KG1 (cell line): ENCODE measurements around the gene TRPM3.

ENCODE experiments used
- DNase-seq: peaks from one replicate; lab custom pipeline; 2025; lab: John Stamatoyannopoulos, UW

The TRPM3 gene

DNA sequence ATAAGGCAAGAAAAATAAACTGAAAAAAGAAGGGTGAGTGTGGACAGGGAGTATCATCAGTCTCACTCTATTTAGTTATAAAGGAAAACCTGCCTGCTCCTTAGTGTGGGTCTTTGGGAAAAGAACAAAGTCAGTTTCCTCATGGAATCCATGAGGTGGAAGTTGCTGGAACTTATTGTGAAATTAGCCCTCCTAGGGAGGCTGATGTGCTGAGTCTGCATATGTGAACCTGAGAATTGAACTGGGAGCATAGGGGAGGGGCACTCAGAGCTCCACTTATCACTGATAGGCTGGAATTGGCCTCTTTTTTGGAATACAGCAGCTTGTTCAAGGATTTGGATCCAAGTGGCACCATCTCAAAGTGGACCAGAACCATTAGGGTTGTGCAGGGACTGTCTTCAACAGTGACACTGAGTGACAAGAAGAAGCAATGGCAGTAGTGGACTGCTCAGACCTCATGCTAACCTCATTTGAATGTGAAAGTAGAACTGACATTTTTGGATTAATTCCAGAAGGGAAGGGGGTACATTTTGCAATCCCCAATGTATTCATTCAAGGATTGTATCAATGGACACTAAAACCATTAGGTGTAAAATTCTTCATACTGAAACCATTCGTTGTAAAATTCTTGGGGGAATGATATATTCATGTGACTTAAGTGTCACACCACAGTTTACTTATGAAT, 603.4 kb downstream of the TRPM3 start:
- DNase-seq = no peak

GRCh38 chr9:70514273-70514672, 607.1 kb downstream of the TRPM3 start:
- DNase-seq = no peak

- DNase-seq = no peak
Observed at GRCh38 chr9:70511858-70512257, 609.6 kb downstream of the TRPM3 start.

GRCh38 chr9:70510157-70510770, 611.2 kb downstream of the TRPM3 start:
- no peak for DNase-seq

- DNase-seq = no peak
Observed at GRCh38 chr9:70506159-70506558, 615.3 kb downstream of the TRPM3 start.

- no peak for DNase-seq
Observed at GRCh38 chr9:70504834-70505233, 616.6 kb downstream of the TRPM3 start.

DNA sequence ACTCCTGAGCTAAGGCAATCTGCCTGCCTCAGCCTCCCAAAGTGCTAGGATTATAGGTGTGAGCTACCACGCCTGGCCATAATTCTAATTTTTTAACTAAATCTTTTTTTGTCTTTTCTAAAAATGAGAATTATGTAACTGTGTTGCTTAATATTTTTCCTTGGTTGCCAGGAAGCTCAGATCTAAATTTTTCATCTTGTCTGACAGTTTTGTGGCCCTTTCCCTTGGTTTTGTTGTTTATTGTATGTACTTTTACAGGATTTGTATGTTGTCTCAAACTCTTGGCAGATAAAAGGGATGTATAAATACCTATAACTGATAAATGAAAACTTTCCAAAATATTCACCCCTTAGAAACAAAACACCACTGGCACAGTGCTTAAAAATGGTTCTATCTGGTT, 618.7 kb downstream of the TRPM3 start:
- DNase-seq = no peak

DNA sequence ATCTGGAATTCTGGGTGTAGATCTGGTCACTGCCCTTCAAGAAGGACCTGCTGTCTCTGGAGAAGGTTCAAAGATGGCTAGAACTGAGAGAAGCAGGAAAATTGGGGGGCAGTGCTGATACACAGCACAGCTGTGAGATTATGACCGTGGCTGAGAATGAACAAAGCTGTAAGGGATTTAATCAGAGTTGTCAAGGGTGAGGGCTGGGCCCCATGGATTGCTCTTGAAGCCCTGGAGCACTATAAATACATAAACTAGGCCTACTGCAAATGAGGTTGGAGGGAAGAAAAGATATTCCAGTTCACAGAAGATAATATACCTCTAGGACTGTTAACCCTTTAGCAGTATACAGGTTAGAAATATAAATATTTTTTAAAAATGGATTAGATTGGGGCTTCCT, 620.6 kb downstream of the TRPM3 start:
- no peak for DNase-seq

- DNase-seq = no peak
Observed at GRCh38 chr9:70499621-70500020, 621.8 kb downstream of the TRPM3 start.

DNA sequence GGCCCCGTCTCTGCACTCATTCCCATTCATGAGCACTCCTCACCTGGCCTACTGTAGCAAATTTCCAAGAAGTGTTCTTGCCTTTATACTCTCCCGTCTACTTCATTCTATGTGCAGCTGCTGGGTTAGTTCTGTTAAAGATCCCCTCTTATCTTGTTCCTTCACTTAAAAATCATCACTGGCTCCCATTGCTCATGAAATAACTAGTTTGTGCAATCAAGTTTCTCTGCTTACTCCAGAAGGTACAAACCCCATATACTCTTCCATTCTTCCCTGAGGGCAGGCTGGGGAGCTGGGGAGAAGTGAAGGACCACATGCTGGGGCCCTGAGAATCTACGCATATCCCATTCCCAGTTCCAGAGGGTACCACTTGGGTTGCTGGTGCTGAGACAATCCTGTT, 622.6 kb downstream of the TRPM3 start:
- DNase-seq = no peak

DNA sequence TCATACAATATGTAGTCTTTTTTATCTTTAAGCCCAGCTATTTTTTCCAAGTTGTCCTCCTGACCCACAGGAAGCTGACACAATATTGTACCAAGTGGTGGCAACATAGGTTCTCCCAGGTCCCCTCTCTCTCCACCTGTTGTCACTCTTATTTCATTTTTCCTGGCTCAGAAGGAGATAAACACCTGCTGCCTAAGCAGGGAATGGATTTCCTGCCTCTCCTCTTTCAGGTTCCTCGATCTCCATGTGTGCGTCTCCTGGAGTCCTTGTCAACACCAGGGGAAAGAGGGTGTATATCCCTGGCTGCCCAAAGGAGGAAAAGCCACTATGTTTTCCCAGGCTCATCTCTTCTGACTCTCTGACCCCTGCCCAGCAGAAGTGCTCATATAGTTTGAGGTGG, 625.2 kb downstream of the TRPM3 start:
- DNase-seq = no peak

GRCh38 chr9:70495514-70495913, 625.9 kb downstream of the TRPM3 start:
- DNase-seq = no peak

DNA sequence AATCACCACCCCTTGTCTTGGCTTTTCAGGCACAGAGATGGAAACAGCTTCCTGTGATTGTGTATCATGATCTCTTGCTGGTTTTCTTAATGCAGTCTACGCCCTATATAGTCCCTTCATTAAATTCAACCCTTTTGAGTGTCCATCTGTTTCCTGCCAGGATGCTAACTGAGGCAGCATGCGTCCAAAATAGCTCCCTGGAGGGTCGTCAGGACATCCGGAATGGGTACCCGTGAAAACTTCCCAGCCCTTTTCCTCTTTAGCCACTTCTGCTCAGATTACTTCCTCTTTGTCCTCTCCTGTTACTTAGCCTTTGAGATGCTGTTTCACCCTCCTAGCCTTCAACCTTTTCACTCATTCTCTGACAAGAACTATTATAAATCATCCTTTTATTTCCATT, 627.2 kb downstream of the TRPM3 start:
- DNase-seq = no peak

DNA sequence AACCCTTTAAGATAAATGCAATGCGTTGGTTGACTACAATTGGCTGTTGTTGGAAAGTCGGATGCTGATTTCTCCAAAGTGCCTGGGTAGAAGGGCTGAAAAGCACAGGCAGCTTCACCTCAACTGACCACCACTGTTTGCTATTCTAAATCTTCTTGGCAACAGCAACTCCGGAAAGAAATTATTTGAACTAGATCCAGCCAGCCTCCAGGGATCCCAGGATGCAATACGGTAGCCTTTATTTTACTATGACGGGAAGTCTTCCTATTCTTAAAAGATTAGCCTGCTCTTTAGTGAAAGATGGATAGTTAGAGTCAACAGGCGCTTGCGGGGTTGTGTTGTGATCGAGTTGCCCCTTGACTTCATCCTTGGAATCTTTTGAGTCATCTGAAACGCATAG, 628.4 kb downstream of the TRPM3 start:
- no peak for DNase-seq

GRCh38 chr9:70492319-70492777, 629.1 kb downstream of the TRPM3 start:
- no peak for DNase-seq

DNA sequence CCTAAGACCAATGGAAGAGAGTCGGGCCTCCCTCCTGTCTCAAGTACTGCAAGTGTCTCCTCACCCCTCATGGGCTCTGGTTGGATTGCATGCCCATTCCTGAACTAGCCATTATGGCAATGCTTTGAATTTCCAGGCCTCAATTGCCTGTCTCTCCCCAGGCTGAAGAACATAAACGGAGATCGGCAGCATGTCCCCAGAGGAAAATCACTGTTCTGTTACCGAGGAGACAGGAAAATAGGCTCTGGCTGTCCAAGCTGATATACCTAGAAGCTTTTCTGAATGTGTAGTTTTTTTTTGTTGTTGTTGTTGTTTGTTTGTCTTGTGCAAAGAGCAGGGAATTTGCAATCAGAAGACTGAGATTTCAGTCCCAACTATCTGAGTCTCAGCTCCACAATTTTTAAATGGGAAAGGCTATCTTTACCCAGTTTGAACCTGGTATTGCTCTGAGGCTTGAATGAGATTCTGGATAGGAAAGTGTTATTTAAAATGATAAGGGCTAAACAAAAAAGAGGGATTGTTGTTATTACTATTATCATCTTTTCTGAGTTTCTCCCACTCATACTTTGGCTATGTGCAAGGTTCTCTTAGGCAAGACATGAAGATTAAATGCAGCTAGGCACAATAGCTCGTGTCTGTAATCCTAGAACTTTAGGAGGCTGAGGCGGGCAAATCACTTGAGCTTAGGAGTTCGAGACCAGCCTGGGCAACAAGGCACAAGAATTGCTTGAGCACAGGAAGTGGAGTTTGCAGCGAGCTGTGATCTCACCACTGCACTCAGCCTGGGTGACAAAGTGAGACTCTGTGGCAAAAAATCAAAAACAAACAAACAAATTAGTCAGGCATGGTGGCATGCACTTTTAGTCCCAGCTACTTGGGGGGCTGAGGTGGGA, 629.7 kb downstream of the TRPM3 start:
- no peak for DNase-seq

DNA sequence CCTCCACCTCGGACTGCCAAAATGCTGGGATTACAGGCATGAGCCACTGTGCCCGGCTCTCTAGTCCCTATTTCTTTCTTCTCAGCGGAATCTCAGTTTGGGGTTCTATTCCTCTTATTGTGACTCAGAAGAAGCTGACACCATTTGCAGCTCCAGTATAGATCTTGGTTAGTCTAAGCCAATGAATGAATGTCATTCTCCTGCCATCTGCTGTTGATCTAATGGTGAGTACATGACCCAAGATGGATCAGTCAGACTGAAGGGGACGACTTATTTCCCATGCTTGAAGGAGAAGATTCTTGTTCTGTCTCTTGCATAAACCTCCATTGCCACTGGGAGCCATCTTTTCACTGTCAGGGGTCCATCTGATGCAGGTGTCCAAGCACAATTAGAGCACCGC, 630.9 kb downstream of the TRPM3 start:
- DNase-seq = no peak

GRCh38 chr9:70488793-70489105, 632.7 kb downstream of the TRPM3 start:
- no peak for DNase-seq

- no peak for DNase-seq
Observed at GRCh38 chr9:70488098-70488792, 633.2 kb downstream of the TRPM3 start.

- DNase-seq = no peak
Observed at GRCh38 chr9:70486127-70486526, 635.3 kb downstream of the TRPM3 start.

GRCh38 chr9:70485273-70485858, 636.1 kb downstream of the TRPM3 start:
- DNase-seq = no peak
